Osteocyte (in vitro differentiated cells): ENCODE results near the gene FAM193A. TPM values are rescaled to one million over a fixed set of nuclear protein-coding genes. Genes with fewer than 3 reads are reported as not detected.
A peak's percentile ranks its signal among the peaks of the same experiment; 100 is the strongest.

Experiments used
- DNase-seq: peaks from one replicate; pipeline ENCODE4 v3.0.0; 2021; ENCODE audit warnings: mixed read lengths; ENCODE audit not compliant: unreplicated experiment; ENCODE audit errors: extremely low spot score
- H3K27ac Mint-ChIP-seq: one replicate; pipeline ENCODE4 v1.8.0; 2021; ENCODE audit warnings: mild to moderate bottlenecking, mixed read lengths; ENCODE audit not compliant: unreplicated experiment
- H3K27me3 Mint-ChIP-seq: one replicate; pipeline ENCODE4 v1.8.0; 2021; ENCODE audit warnings: mixed read lengths; ENCODE audit not compliant: unreplicated experiment
- H3K36me3 Mint-ChIP-seq: one replicate; pipeline ENCODE4 v1.8.0; 2021; ENCODE audit warnings: mixed read lengths; ENCODE audit not compliant: unreplicated experiment
- H3K4me1 Mint-ChIP-seq: one replicate; pipeline ENCODE4 v1.8.0; 2021; ENCODE audit warnings: mixed read lengths; ENCODE audit not compliant: unreplicated experiment
- H3K4me3 Mint-ChIP-seq: one replicate; pipeline ENCODE4 v1.8.0; 2021; ENCODE audit warnings: mild to moderate bottlenecking, moderate library complexity, mixed read lengths; ENCODE audit not compliant: unreplicated experiment
- H3K9me3 Mint-ChIP-seq: one replicate; pipeline ENCODE4 v1.8.0; 2021; ENCODE audit warnings: mixed read lengths; ENCODE audit not compliant: unreplicated experiment
- CTCF ChIP-seq: fragments of 200-600 bp; sonication (generic); IDR thresholded peaks from 2 replicates; pipeline ENCODE4 v1.5.0; 2021; ENCODE audit warnings: antibody characterized with exemption, mild to moderate bottlenecking, moderate library complexity
- total RNA-seq: library from RNA; stranded (reverse); gene quantifications from 2 replicates; pipeline ENCODE4 v1.2.1, GENCODE V29; 2021

The FAM193A gene
- total RNA-seq, 1 donor from 2014 or later, result 35.3 TPM

- no peak overlapping the region for H3K4me3 Mint-ChIP-seq
- peak overlapping the region; percentile 69 for H3K27ac Mint-ChIP-seq
- H3K27me3 Mint-ChIP-seq, result no peaks in the 10 kb centered on the region
Measured at GRCh38 chr4:2598511-2599303, 62.3 kb downstream of the FAM193A start.

GRCh38 chr4:2599304-2599654 lies 62.8 kb downstream of the FAM193A start:
- Mint-ChIP-seq H3K9me3 (no peaks in the 10 kb centered on the region), H3K27ac (peak overlapping the region; percentile 69), H3K36me3 (peaks cover 18% of the 10 kb centered on the region), H3K4me3 (no peak overlapping the region), H3K27me3 (no peaks in the 10 kb centered on the region), H3K4me1 (peaks cover 54% of the 10 kb centered on the region)
- no peak for DNase-seq
- no peak for TF ChIP-seq CTCF

More at GRCh38 chr4:2598511-2599303, 62.3 kb downstream of the FAM193A start:
- Mint-ChIP-seq H3K36me3 (peaks cover 16% of the 10 kb centered on the region), H3K9me3 (no peaks in the 10 kb centered on the region), H3K4me1 (peaks cover 56% of the 10 kb centered on the region)
- DNase-seq, result no peak
- TF ChIP-seq CTCF, result peak; percentile 17

- no peaks in the 10 kb centered on the region for H3K9me3 Mint-ChIP-seq
- H3K4me3 Mint-ChIP-seq, result no peak overlapping the region
- H3K27me3 Mint-ChIP-seq, result no peaks in the 10 kb centered on the region
- no peak overlapping the region for H3K27ac Mint-ChIP-seq
- peaks cover 59% of the 10 kb centered on the region for H3K4me1 Mint-ChIP-seq
- no peak for TF ChIP-seq CTCF
- H3K36me3 Mint-ChIP-seq, result peaks cover 19% of the 10 kb centered on the region
- DNase-seq, result no peak
Measured at GRCh38 chr4:2600878-2601277, 64.4 kb downstream of the FAM193A start.

GRCh38 chr4:2604614-2605013 lies 68.2 kb downstream of the FAM193A start:
- Mint-ChIP-seq H3K4me3 (no peak overlapping the region), H3K27me3 (no peaks in the 10 kb centered on the region), H3K4me1 (peaks cover 30% of the 10 kb centered on the region), H3K36me3 (peaks cover 12% of the 10 kb centered on the region), H3K27ac (no peak overlapping the region), H3K9me3 (no peaks in the 10 kb centered on the region)
- TF ChIP-seq CTCF, result no peak
- no peak for DNase-seq

- peaks cover 29% of the 10 kb centered on the region for H3K4me1 Mint-ChIP-seq
- no peak overlapping the region for H3K4me3 Mint-ChIP-seq
- H3K27me3 Mint-ChIP-seq, result no peaks in the 10 kb centered on the region
- H3K36me3 Mint-ChIP-seq, result peaks cover 2% of the 10 kb centered on the region
- no peaks in the 10 kb centered on the region for H3K9me3 Mint-ChIP-seq
- DNase-seq, result no peak
- H3K27ac Mint-ChIP-seq, result no peak overlapping the region
- TF ChIP-seq CTCF, result no peak
Measured at GRCh38 chr4:2606960-2607506, 70.6 kb downstream of the FAM193A start.
